GM12878 (cell line): ENCODE measurements around the gene RXFP4.

Source experiments
- BRCA1 ChIP-seq: IDR thresholded peaks from 2 replicates; pipeline ENCODE4 v1.6.1; 2011; ENCODE audit warnings: low read depth, low read length, improper control_type of control experiment
- EZH2 ChIP-seq: IDR thresholded peaks from 2 replicates; pipeline ENCODE4 v1.6.1; 2012; ENCODE audit warnings: low read depth, mild to moderate bottlenecking, control low read depth, inconsistent platforms, low read length, borderline replicate concordance; ENCODE audit not compliant: control insufficient read depth
- IRF3 ChIP-seq: fragments of 450-650 bp; IDR thresholded peaks from 2 replicates; pipeline ENCODE4 v1.6.1; 2014; ENCODE audit warnings: mild to moderate bottlenecking
- NFYB ChIP-seq: IDR thresholded peaks from 2 replicates; pipeline ENCODE4 v1.6.1; 2011; ENCODE audit warnings: low read depth, mild to moderate bottlenecking, low read length, improper control_type of control experiment, moderate library complexity; ENCODE audit not compliant: insufficient read depth
- SIN3A ChIP-seq: IDR thresholded peaks from 2 replicates; pipeline ENCODE4 v1.6.1; 2012; ENCODE audit warnings: low read depth, low read length, improper control_type of control experiment
- SKIL ChIP-seq: fragments of 450-650 bp; IDR thresholded peaks from 2 replicates; pipeline ENCODE4 v1.6.1; 2017; ENCODE audit warnings: mild to moderate bottlenecking, low read depth, inconsistent platforms; ENCODE audit not compliant: poor library complexity, severe bottlenecking
- ZNF384 ChIP-seq: IDR thresholded peaks from 2 replicates; pipeline ENCODE4 v1.6.1; 2012; ENCODE audit warnings: low read depth, mild to moderate bottlenecking, low read length, improper control_type of control experiment, borderline replicate concordance
- TF ChIP-seq, protein P1 (sequence below), 3 experiments: IDR thresholded peaks in 2 of 3; conservative IDR thresholded peaks in 1 of 3; 2 replicates each; pipeline ENCODE4 v1.5.1; 2011; ENCODE audit warnings: low read depth in 3 of 3, low read length in 3 of 3, mild to moderate bottlenecking in 3 of 3, control low read depth in 2 of 3, moderate library complexity in 2 of 3, inconsistent platforms in 1 of 3, mixed read lengths in 1 of 3; ENCODE audit not compliant: control insufficient read depth in 2 of 3, insufficient read depth in 1 of 3; ENCODE audit errors: extremely low read depth in 1 of 3
- TF ChIP-seq, protein P2 (sequence below): IDR thresholded peaks from 2 replicates; pipeline ENCODE4 v1.6.1; 2012; ENCODE audit warnings: low read depth, low read length, improper control_type of control experiment

DNA sequence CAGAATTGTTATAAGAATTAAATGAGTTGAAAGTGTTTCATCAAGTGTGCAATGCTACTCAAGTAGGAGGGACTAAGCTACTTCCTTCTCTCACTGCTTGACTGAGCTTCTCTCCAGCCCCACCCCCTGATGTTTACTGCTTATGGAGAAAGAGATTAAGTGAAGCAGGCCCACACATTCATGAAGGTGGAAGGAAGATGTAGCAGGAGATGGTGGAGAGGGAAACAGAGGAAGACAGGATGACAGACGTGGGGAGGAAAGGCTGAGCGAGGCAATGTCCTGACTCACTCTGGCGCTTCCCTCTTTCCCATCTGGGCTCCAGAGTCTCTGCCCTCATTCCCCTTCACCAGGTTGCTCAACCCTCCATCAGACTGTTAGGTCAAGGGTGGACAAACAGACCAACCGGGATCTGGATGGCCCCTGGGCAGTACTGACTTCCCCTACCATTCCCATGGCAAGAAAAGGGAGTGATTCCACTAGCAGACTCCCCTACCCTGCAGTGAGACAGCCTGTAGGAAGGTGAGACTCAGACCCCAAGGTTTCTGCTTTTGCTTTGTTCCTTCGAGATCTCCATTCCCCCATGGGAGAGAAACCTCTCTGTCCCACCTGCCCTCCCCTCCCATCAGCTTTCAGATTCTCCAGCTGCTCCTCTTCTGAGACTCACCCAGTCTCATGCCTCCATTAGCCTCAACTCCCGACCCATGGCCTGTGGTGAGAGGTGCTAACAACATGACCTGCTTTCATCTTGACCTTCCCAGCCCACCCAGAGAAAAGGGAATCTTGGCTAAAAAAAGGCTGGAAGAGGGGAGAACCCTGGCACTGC, 40.0 kb downstream of the RXFP4 start:
- TF ChIP-seq, protein P1, sequence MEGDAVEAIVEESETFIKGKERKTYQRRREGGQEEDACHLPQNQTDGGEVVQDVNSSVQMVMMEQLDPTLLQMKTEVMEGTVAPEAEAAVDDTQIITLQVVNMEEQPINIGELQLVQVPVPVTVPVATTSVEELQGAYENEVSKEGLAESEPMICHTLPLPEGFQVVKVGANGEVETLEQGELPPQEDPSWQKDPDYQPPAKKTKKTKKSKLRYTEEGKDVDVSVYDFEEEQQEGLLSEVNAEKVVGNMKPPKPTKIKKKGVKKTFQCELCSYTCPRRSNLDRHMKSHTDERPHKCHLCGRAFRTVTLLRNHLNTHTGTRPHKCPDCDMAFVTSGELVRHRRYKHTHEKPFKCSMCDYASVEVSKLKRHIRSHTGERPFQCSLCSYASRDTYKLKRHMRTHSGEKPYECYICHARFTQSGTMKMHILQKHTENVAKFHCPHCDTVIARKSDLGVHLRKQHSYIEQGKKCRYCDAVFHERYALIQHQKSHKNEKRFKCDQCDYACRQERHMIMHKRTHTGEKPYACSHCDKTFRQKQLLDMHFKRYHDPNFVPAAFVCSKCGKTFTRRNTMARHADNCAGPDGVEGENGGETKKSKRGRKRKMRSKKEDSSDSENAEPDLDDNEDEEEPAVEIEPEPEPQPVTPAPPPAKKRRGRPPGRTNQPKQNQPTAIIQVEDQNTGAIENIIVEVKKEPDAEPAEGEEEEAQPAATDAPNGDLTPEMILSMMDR (IDR thresholded peaks at IDR 0.05 in 2 of 3, conservative IDR thresholded peaks at IDR 0.05 in 1 of 3; ENCODE audit: control insufficient read depth in 2 of 3, extremely low read depth in 1 of 3, insufficient read depth in 1 of 3, low read depth in 3 of 3, low read length in 3 of 3), result no peak
- no peak for TF ChIP-seq NFYB
- TF ChIP-seq BRCA1, result no peak
- TF ChIP-seq, protein P2, sequence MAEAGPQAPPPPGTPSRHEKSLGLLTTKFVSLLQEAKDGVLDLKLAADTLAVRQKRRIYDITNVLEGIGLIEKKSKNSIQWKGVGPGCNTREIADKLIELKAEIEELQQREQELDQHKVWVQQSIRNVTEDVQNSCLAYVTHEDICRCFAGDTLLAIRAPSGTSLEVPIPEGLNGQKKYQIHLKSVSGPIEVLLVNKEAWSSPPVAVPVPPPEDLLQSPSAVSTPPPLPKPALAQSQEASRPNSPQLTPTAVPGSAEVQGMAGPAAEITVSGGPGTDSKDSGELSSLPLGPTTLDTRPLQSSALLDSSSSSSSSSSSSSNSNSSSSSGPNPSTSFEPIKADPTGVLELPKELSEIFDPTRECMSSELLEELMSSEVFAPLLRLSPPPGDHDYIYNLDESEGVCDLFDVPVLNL, result no peak
- no peak for TF ChIP-seq ZNF384
- no peak for TF ChIP-seq SKIL
- no peak for TF ChIP-seq SIN3A
- TF ChIP-seq IRF3, result no peak
- TF ChIP-seq EZH2, result no peak
